ENCODE measurements around the gene RNF17.

Gene RNF17

DNA sequence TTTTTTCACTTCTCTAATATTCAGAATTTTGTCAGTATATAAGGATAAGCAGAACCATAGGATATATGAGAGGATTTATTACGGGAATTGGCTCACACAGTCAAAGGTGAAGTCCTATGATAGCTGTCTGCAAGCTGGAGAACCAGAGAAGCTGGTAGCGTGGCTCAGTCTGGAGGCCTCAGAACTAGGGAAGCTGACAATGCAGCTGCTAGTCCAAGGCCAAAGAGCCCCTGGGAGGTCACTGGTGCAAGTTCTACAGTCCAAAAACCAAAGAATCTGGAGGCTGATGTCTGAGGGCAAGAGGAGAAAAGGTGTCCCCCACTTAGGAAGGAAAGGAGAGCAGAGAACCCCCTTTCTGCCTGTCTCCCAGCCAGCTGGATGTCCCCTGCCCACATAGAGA lies 114.4 kb downstream of the RNF17 start:
- Histone ChIP-seq H3K4me1 (ENCODE audit: low read length) (no peaks in the 10 kb centered on the region), H3K4me3 (ENCODE audit: low read length) (no peak overlapping the region), H3K79me2 (ENCODE audit: low read length) (no peaks in the 10 kb centered on the region), H3K27me3 (replicated peaks; ENCODE audit: insufficient read depth, low read length) (no peaks in the 10 kb centered on the region), H3K27ac (ENCODE audit: low read length) (no peak overlapping the region), H3K9ac (ENCODE audit: low read length) (no peak overlapping the region), H3K4me2 (ENCODE audit: low read depth, low read length) (no peak overlapping the region), H3K9me2 (replicated peaks; ENCODE audit: insufficient read depth, low read length) (no peaks in the 10 kb centered on the region), H3K9me3 (replicated peaks; ENCODE audit: insufficient read depth, low read length) (no peaks in the 10 kb centered on the region), H4K20me1 (ENCODE audit: insufficient read depth, low read length) (no peaks in the 10 kb centered on the region), H3F3A (ENCODE audit: insufficient read depth, low read length) (no peaks in the 10 kb centered on the region), H3K36me3 (replicated peaks; ENCODE audit: insufficient read depth, low read length) (no peaks in the 10 kb centered on the region), H2AFZ (ENCODE audit: low read length) (no peak overlapping the region)
- DNase-seq = no peak
- TF ChIP-seq, protein P1, sequence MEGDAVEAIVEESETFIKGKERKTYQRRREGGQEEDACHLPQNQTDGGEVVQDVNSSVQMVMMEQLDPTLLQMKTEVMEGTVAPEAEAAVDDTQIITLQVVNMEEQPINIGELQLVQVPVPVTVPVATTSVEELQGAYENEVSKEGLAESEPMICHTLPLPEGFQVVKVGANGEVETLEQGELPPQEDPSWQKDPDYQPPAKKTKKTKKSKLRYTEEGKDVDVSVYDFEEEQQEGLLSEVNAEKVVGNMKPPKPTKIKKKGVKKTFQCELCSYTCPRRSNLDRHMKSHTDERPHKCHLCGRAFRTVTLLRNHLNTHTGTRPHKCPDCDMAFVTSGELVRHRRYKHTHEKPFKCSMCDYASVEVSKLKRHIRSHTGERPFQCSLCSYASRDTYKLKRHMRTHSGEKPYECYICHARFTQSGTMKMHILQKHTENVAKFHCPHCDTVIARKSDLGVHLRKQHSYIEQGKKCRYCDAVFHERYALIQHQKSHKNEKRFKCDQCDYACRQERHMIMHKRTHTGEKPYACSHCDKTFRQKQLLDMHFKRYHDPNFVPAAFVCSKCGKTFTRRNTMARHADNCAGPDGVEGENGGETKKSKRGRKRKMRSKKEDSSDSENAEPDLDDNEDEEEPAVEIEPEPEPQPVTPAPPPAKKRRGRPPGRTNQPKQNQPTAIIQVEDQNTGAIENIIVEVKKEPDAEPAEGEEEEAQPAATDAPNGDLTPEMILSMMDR (IDR thresholded peaks at IDR 0.05; ENCODE audit: low read length) = no peak
- TF ChIP-seq EZH2phosphoT487 (IDR thresholded peaks at IDR 0.05; ENCODE audit: low read length) (no peak), EZH2 (optimal IDR thresholded peaks at IDR 0.05; ENCODE audit: low read depth, low read length) (no peak)

DNA sequence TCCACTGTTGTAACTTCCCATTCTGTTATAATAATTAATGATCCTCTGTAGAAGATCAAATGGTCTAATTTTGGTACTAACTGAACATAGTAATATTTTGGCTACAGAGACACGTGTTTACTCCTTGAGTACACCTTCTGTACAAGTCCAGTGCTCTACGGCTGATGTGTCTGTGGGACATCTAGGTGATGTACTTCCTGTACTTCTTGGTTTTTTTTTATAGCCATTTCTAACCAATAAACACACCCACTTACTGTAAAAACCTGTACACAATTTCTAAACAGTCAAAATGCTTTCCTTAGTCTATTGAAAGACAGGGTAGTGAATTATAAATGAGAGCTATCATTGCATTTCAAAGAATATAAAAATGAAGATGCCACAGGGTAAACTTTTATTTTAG lies 118.7 kb downstream of the RNF17 start:
- Histone ChIP-seq H3K9me3 (replicated peaks; ENCODE audit: insufficient read depth, low read length) (no peaks in the 10 kb centered on the region), H3K4me1 (ENCODE audit: low read length) (no peaks in the 10 kb centered on the region), H2AFZ (ENCODE audit: low read length) (no peak overlapping the region), H3K9ac (ENCODE audit: low read length) (no peak overlapping the region), H4K20me1 (ENCODE audit: insufficient read depth, low read length) (no peaks in the 10 kb centered on the region), H3K79me2 (ENCODE audit: low read length) (no peaks in the 10 kb centered on the region), H3K4me2 (ENCODE audit: low read depth, low read length) (no peak overlapping the region), H3K27me3 (replicated peaks; ENCODE audit: insufficient read depth, low read length) (no peaks in the 10 kb centered on the region), H3F3A (ENCODE audit: insufficient read depth, low read length) (no peaks in the 10 kb centered on the region), H3K4me3 (ENCODE audit: low read length) (no peak overlapping the region), H3K9me2 (replicated peaks; ENCODE audit: insufficient read depth, low read length) (no peaks in the 10 kb centered on the region), H3K36me3 (replicated peaks; ENCODE audit: insufficient read depth, low read length) (no peaks in the 10 kb centered on the region), H3K27ac (ENCODE audit: low read length) (no peak overlapping the region)
- TF ChIP-seq, protein P1 (IDR thresholded peaks at IDR 0.05; ENCODE audit: low read length) = no peak
- no peak for TF ChIP-seq EZH2phosphoT487 (IDR thresholded peaks at IDR 0.05; ENCODE audit: low read length)
- TF ChIP-seq EZH2 (optimal IDR thresholded peaks at IDR 0.05; ENCODE audit: low read depth, low read length) = no peak
- DNase-seq = no peak

DNA sequence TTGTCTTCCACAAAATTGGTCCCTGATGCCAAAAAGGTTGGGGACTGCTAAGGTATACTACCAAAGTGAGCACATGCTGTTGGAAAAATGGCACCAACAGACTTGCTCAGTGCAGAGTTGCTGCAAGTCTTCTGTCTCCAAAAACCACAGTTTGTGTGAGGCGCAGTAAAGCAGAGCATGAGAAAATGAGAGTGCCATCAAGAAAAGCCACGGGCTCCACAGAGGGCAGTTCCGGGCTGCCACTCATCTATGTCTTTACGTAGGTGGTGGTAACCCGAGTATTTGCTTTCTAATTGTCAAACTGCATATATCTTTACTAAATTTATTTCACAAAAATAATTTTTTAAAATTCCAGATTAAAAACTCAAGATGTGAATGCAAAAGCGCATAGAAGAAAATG lies 123.8 kb downstream of the RNF17 start:
- no peak for DNase-seq
- no peaks in the 10 kb centered on the region for H3F3A ChIP-seq (ENCODE audit: insufficient read depth, low read length)
- no peak overlapping the region for H3K4me2 ChIP-seq (ENCODE audit: low read depth, low read length)
- no peaks in the 10 kb centered on the region for H3K4me1 ChIP-seq (ENCODE audit: low read length)
- no peaks in the 10 kb centered on the region for H3K36me3 ChIP-seq (replicated peaks; ENCODE audit: insufficient read depth, low read length)
- H3K27me3 ChIP-seq (replicated peaks; ENCODE audit: insufficient read depth, low read length) = no peaks in the 10 kb centered on the region
- no peaks in the 10 kb centered on the region for H4K20me1 ChIP-seq (ENCODE audit: insufficient read depth, low read length)
- H3K4me3 ChIP-seq (ENCODE audit: low read length) = no peak overlapping the region
- no peak for TF ChIP-seq EZH2phosphoT487 (IDR thresholded peaks at IDR 0.05; ENCODE audit: low read length)
- TF ChIP-seq EZH2 (optimal IDR thresholded peaks at IDR 0.05; ENCODE audit: low read depth, low read length) = no peak
- TF ChIP-seq, protein P1 (IDR thresholded peaks at IDR 0.05; ENCODE audit: low read length) = no peak
- no peak overlapping the region for H3K9ac ChIP-seq (ENCODE audit: low read length)
- H3K79me2 ChIP-seq (ENCODE audit: low read length) = no peaks in the 10 kb centered on the region
- H3K27ac ChIP-seq (ENCODE audit: low read length) = no peak overlapping the region
- H2AFZ ChIP-seq (ENCODE audit: low read length) = no peak overlapping the region
- H3K9me2 ChIP-seq (replicated peaks; ENCODE audit: insufficient read depth, low read length) = no peaks in the 10 kb centered on the region
- no peaks in the 10 kb centered on the region for H3K9me3 ChIP-seq (replicated peaks; ENCODE audit: insufficient read depth, low read length)

All from MM.1S (cell line).